Neural progenitor cell (in vitro differentiated cells): Measurements from ENCODE around the gene NTM. TPM values are rescaled to one million over a fixed set of nuclear protein-coding genes. Genes with fewer than 3 reads are reported as not detected.
A peak's percentile ranks its signal among the peaks of the same experiment; 100 is the strongest.

Experiments
- DNase-seq: peaks from one replicate; pipeline ENCODE4 v3.0.0-alpha.2; 2016; ENCODE audit warnings: low spot score
- H2AFZ ChIP-seq: fragments of 200-600 bp; sonication (generic); replicated peaks from 2 replicates; pipeline ENCODE4 v1.6.1; 2016; ENCODE audit warnings: antibody characterized with exemption
- H3F3A ChIP-seq: fragments of 200-600 bp; sonication (generic); 2 replicates; pipeline ENCODE4 v1.6.1; 2016; ENCODE audit warnings: antibody characterized with exemption, low read depth
- H3K27ac ChIP-seq: fragments of 200-600 bp; sonication (generic); 2 replicates; pipeline ENCODE4 v1.5.1; 2016; ENCODE audit warnings: mild to moderate bottlenecking
- H3K27me3 ChIP-seq: fragments of 200-600 bp; sonication (generic); 2 replicates; pipeline ENCODE4 v1.6.1; 2016; ENCODE audit warnings: mild to moderate bottlenecking, moderate library complexity
- H3K36me3 ChIP-seq: fragments of 200-600 bp; sonication (generic); 2 replicates; pipeline ENCODE4 v1.5.1; 2016
- H3K4me1 ChIP-seq: fragments of 200-600 bp; sonication (generic); 2 replicates; pipeline ENCODE4 v1.6.1; 2016; ENCODE audit warnings: mixed run types
- H3K4me2 ChIP-seq: fragments of 200-600 bp; sonication (generic); 2 replicates; pipeline ENCODE4 v1.6.1; 2016
- H3K4me3 ChIP-seq: fragments of 200-600 bp; sonication (generic); 2 replicates; pipeline ENCODE4 v1.5.1; 2016
- H3K79me2 ChIP-seq: fragments of 200-600 bp; sonication (generic); 2 replicates; pipeline ENCODE4 v1.6.1; 2016; ENCODE audit warnings: low read depth
- H3K9ac ChIP-seq: fragments of 200-600 bp; sonication (generic); 2 replicates; pipeline ENCODE4 v1.6.1; 2016
- H3K9me3 ChIP-seq: fragments of 200-600 bp; sonication (generic); 2 replicates; pipeline ENCODE4 v1.5.1; 2016; ENCODE audit warnings: low read depth
- H4K20me1 ChIP-seq: fragments of 200-600 bp; sonication (generic); 2 replicates; pipeline ENCODE4 v1.6.1; 2016; ENCODE audit warnings: low read depth
- H3K27ac Mint-ChIP-seq: 3 replicates; pipeline ENCODE4 v1.8.0; 2021; ENCODE audit warnings: mixed read lengths
- H3K27me3 Mint-ChIP-seq: 2 replicates; pipeline ENCODE4 v1.8.0; 2022; ENCODE audit warnings: low read depth, mild to moderate bottlenecking, inconsistent platforms, moderate library complexity, mixed read lengths; ENCODE audit not compliant: insufficient read depth
- H3K36me3 Mint-ChIP-seq: 3 replicates; pipeline ENCODE4 v1.8.0; 2021; ENCODE audit warnings: mixed read lengths
- H3K4me1 Mint-ChIP-seq: 3 replicates; pipeline ENCODE4 v1.8.0; 2021; ENCODE audit warnings: mixed read lengths
- H3K4me3 Mint-ChIP-seq: 3 replicates; pipeline ENCODE4 v1.8.0; 2021; ENCODE audit warnings: mild to moderate bottlenecking, moderate library complexity, mixed read lengths
- H3K9me3 Mint-ChIP-seq: 3 replicates; pipeline ENCODE4 v1.8.0; 2020; ENCODE audit warnings: mixed read lengths
- EZH2 ChIP-seq: fragments of 200-600 bp; sonication (generic); IDR thresholded peaks from 2 replicates; pipeline ENCODE4 v1.6.1; 2017; ENCODE audit warnings: antibody characterized with exemption, mild to moderate bottlenecking, moderate library complexity
- EZH2phosphoT487 ChIP-seq: fragments of 200-600 bp; sonication (generic); IDR thresholded peaks from 2 replicates; pipeline ENCODE4 v1.6.1; 2017; ENCODE audit warnings: antibody characterized with exemption
- total RNA-seq: library from RNA; depleted of rRNA; stranded (reverse); fragments of >200 nt; gene quantifications from 2 replicates; pipeline ENCODE4 v1.2.3, GENCODE V29; 2015; ENCODE audit warnings: low replicate concordance
- TF ChIP-seq, protein P1 (sequence below): fragments of 200-600 bp; sonication (generic); IDR thresholded peaks from 2 replicates; pipeline ENCODE4 v1.5.1; 2017; ENCODE audit warnings: antibody characterized with exemption, mild to moderate bottlenecking

The NTM gene
- total RNA-seq, 1 donor from 2014 or later: 4.3 TPM

DNA sequence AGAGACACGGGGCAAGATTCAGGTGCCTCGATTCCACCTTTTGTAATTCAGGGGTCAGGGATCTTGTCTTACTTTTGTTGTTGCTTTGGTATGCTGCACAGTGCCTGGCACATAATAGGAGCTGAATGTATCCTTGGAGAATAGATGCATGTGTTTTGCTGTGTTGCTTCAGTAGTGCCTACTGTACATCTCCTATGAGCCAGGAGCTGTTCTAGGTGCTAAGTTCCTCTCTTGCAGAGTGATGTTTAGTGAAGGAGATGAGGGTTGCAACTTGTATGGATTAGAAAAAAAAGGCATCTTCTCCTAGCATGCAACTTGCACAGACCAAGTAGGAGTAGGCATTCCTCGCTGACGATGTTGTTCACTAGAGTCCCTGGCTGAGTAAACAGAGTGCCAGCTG lies 555.4 kb downstream of the NTM start:
- no peak for DNase-seq
- Mint-ChIP-seq H3K4me1 (peaks cover 6% of the 10 kb centered on the region), H3K27ac (no peak overlapping the region), H3K9me3 (no peaks in the 10 kb centered on the region), H3K4me3 (no peak overlapping the region), H3K36me3 (peaks cover 3% of the 10 kb centered on the region), H3K27me3 (no peaks in the 10 kb centered on the region)
- peaks cover 9% of the 10 kb centered on the region for H3K4me1 ChIP-seq
- no peak overlapping the region for H3K4me2 ChIP-seq
- no peaks in the 10 kb centered on the region for H3K27me3 ChIP-seq
- H3K79me2 ChIP-seq: no peaks in the 10 kb centered on the region
- H3K9me3 ChIP-seq: no peaks in the 10 kb centered on the region
- TF ChIP-seq, protein P1, sequence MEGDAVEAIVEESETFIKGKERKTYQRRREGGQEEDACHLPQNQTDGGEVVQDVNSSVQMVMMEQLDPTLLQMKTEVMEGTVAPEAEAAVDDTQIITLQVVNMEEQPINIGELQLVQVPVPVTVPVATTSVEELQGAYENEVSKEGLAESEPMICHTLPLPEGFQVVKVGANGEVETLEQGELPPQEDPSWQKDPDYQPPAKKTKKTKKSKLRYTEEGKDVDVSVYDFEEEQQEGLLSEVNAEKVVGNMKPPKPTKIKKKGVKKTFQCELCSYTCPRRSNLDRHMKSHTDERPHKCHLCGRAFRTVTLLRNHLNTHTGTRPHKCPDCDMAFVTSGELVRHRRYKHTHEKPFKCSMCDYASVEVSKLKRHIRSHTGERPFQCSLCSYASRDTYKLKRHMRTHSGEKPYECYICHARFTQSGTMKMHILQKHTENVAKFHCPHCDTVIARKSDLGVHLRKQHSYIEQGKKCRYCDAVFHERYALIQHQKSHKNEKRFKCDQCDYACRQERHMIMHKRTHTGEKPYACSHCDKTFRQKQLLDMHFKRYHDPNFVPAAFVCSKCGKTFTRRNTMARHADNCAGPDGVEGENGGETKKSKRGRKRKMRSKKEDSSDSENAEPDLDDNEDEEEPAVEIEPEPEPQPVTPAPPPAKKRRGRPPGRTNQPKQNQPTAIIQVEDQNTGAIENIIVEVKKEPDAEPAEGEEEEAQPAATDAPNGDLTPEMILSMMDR: no peak
- TF ChIP-seq EZH2phosphoT487 (no peak), EZH2 (no peak)
- H3K9ac ChIP-seq: no peak overlapping the region
- H2AFZ ChIP-seq: no peak overlapping the region
- no peaks in the 10 kb centered on the region for H4K20me1 ChIP-seq
- H3K36me3 ChIP-seq: no peaks in the 10 kb centered on the region
- H3F3A ChIP-seq: no peaks in the 10 kb centered on the region
- H3K27ac ChIP-seq: no peak overlapping the region
- no peak overlapping the region for H3K4me3 ChIP-seq

DNA sequence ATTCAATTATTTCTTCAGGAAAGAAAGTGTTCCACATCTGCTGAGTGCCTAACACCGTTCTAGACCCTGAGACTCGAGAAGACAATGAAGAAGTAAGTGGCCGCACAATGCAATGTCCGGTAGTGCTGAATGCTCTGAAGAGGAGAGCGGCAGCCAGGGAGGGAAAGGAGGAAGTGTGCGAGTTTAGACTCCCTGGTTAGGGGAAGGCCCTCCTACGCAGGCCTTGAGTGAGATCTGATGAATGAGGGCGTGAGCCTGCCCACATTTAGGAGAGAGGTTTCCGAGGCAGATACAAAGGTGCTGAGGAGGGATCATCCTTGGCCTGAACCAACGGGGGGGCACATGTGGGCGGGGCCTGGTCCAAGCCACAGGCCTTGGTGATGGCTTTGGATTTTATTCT lies 558.6 kb downstream of the NTM start:
- no peak overlapping the region for H3K4me2 ChIP-seq
- H4K20me1 ChIP-seq: no peaks in the 10 kb centered on the region
- no peaks in the 10 kb centered on the region for H3K27me3 ChIP-seq
- no peak overlapping the region for H3K9ac ChIP-seq
- H3K4me3 ChIP-seq: no peak overlapping the region
- peak overlapping the region; percentile 69 for H2AFZ ChIP-seq
- peak; percentile 15 for DNase-seq
- H3K4me3 Mint-ChIP-seq: no peak overlapping the region
- H3K36me3 Mint-ChIP-seq: peaks cover 2% of the 10 kb centered on the region
- no peaks in the 10 kb centered on the region for H3K27me3 Mint-ChIP-seq
- no peaks in the 10 kb centered on the region for H3F3A ChIP-seq
- H3K27ac Mint-ChIP-seq: no peak overlapping the region
- H3K79me2 ChIP-seq: no peaks in the 10 kb centered on the region
- no peaks in the 10 kb centered on the region for H3K9me3 ChIP-seq
- H3K4me1 Mint-ChIP-seq: peaks cover 15% of the 10 kb centered on the region
- no peaks in the 10 kb centered on the region for H3K36me3 ChIP-seq
- no peaks in the 10 kb centered on the region for H3K9me3 Mint-ChIP-seq
- H3K4me1 ChIP-seq: peaks cover 9% of the 10 kb centered on the region
- H3K27ac ChIP-seq: no peak overlapping the region
- TF ChIP-seq, protein P1: no peak
- TF ChIP-seq EZH2: no peak
- no peak for TF ChIP-seq EZH2phosphoT487

DNA sequence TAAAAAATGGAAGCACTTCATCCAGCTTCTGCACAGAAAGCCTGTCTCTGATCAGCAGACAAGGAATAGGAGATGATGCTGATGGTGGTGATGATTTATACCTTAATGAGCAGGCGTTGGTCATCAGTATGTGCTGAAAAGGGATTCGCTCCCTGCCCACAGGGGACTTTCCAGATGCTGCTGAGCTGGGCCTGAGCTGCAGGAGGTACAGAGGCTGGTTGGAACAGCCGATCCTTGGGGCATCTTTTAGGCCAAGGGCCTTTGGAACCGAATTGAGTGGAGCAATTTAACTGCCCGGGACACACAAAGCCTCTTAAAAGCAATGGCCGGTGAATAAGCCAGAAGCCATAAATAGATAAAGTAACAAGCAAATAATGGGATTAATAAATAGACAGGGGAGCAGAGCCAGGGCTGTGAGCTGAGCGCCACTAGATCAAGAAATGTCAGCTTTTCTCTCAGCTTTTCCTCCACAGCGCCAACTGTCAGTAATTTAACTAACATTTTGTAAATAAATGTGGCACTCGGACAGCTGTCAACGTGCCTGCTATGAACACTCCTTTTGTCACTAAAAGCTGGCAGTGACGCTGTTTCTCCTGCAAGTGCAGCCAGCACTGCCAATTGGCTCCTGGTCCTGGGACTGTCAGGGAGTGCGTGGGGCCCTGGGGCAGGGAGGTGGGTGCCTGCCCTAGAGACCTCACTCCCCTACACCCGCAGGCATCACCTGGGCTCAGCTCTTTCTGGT lies 562.3 kb downstream of the NTM start:
- H3K27me3 Mint-ChIP-seq: no peaks in the 10 kb centered on the region
- peaks cover 2% of the 10 kb centered on the region for H3K36me3 Mint-ChIP-seq
- H3K4me1 Mint-ChIP-seq: peaks cover 13% of the 10 kb centered on the region
- H3K4me3 Mint-ChIP-seq: no peak overlapping the region
- no peak overlapping the region for H3K27ac Mint-ChIP-seq
- no peaks in the 10 kb centered on the region for H3K36me3 ChIP-seq
- no peaks in the 10 kb centered on the region for H4K20me1 ChIP-seq
- no peaks in the 10 kb centered on the region for H3K9me3 Mint-ChIP-seq
- no peaks in the 10 kb centered on the region for H3K79me2 ChIP-seq
- no peak overlapping the region for H3K9ac ChIP-seq
- H3K9me3 ChIP-seq: no peaks in the 10 kb centered on the region
- no peak overlapping the region for H3K27ac ChIP-seq
- DNase-seq: no peak
- TF ChIP-seq, protein P1: no peak
- no peak for TF ChIP-seq EZH2
- no peak for TF ChIP-seq EZH2phosphoT487
- H3K4me3 ChIP-seq: no peak overlapping the region
- no peak overlapping the region for H2AFZ ChIP-seq
- no peaks in the 10 kb centered on the region for H3F3A ChIP-seq
- H3K27me3 ChIP-seq: no peaks in the 10 kb centered on the region
- peaks cover 3% of the 10 kb centered on the region for H3K4me1 ChIP-seq
- H3K4me2 ChIP-seq: no peak overlapping the region
